H9 (cell line): Measurements from ENCODE around the gene TPCN2. TPM values are rescaled to one million over a fixed set of nuclear protein-coding genes. Genes with fewer than 3 reads are reported as not detected.

Source experiments
- DNase-seq: peaks from one replicate; pipeline ENCODE4 v3.0.0-alpha.2; 2017
- H2AFZ ChIP-seq: one replicate; pipeline ENCODE4 v1.6.1; 2013; ENCODE audit warnings: mild to moderate bottlenecking, low read length, control low read depth, moderate library complexity
- H2AK5ac ChIP-seq: 2 replicates; pipeline ENCODE4 v1.6.1; 2013; ENCODE audit warnings: low read length, control low read depth, mixed read lengths; ENCODE audit not compliant: insufficient read length
- H2BK120ac ChIP-seq: one replicate; pipeline ENCODE4 v1.6.1; 2013; ENCODE audit warnings: low read depth, mild to moderate bottlenecking, low read length, control low read depth, inconsistent platforms; ENCODE audit not compliant: poor library complexity, severe bottlenecking
- H2BK12ac ChIP-seq: 2 replicates; pipeline ENCODE4 v1.6.1; 2013; ENCODE audit warnings: low read length, control low read depth, mixed read lengths, low read depth; ENCODE audit not compliant: insufficient read length
- H2BK15ac ChIP-seq: 2 replicates; pipeline ENCODE4 v1.6.1; 2013; ENCODE audit warnings: low read depth, low read length, control low read depth
- H2BK20ac ChIP-seq: one replicate; pipeline ENCODE4 v1.6.1; 2013; ENCODE audit warnings: low read depth, mild to moderate bottlenecking, low read length, control low read depth, inconsistent platforms; ENCODE audit not compliant: poor library complexity, severe bottlenecking
- H2BK5ac ChIP-seq: 2 replicates; pipeline ENCODE4 v1.6.1; 2013; ENCODE audit warnings: low read length, control low read depth, mixed read lengths; ENCODE audit not compliant: insufficient read length
- H3K14ac ChIP-seq: 2 replicates; pipeline ENCODE4 v1.6.1; 2013; ENCODE audit warnings: low read length, control low read depth; ENCODE audit not compliant: insufficient read depth
- H3K18ac ChIP-seq: 2 replicates; pipeline ENCODE4 v1.6.1; 2013; ENCODE audit warnings: low read depth, mild to moderate bottlenecking, mixed read lengths, low read length, control low read depth; ENCODE audit not compliant: insufficient read length
- H3K23ac ChIP-seq: 2 replicates; pipeline ENCODE4 v1.6.1; 2013; ENCODE audit warnings: low read length, control low read depth, mixed read lengths, low read depth; ENCODE audit not compliant: insufficient read length
- H3K23me2 ChIP-seq: 2 replicates; pipeline ENCODE4 v1.6.1; 2013; ENCODE audit warnings: low read depth, mild to moderate bottlenecking, mixed read lengths, low read length, control low read depth; ENCODE audit not compliant: insufficient read length, poor library complexity, severe bottlenecking
- H3K27ac ChIP-seq: 2 replicates; pipeline ENCODE4 v1.5.1; 2013; ENCODE audit warnings: low read length, control low read depth, mixed read lengths, low read depth; ENCODE audit not compliant: insufficient read length
- H3K27me3 ChIP-seq: 2 replicates; pipeline ENCODE4 v1.6.1; 2013; ENCODE audit warnings: low read length, control low read depth, inconsistent platforms; ENCODE audit not compliant: insufficient read depth
- H3K4ac ChIP-seq: 2 replicates; pipeline ENCODE4 v1.6.1; 2013; ENCODE audit warnings: low read depth, mild to moderate bottlenecking, control low read depth, inconsistent platforms, low read length, moderate library complexity
- H3K4me1 ChIP-seq: 2 replicates; pipeline ENCODE4 v1.6.1; 2013; ENCODE audit warnings: low read length, control low read depth, inconsistent platforms; ENCODE audit not compliant: insufficient read depth
- H3K4me2 ChIP-seq: 2 replicates; pipeline ENCODE4 v1.6.1; 2013; ENCODE audit warnings: low read length, control low read depth, mixed read lengths; ENCODE audit not compliant: insufficient read length, insufficient read depth
- H3K56ac ChIP-seq: 2 replicates; pipeline ENCODE4 v1.6.1; 2013; ENCODE audit warnings: low read depth, mild to moderate bottlenecking, mixed read lengths, low read length, control low read depth; ENCODE audit not compliant: insufficient read length
- H3K79me1 ChIP-seq: 2 replicates; pipeline ENCODE4 v1.6.1; 2013; ENCODE audit warnings: low read depth, mild to moderate bottlenecking, moderate library complexity, low read length, control low read depth, inconsistent platforms; ENCODE audit not compliant: insufficient read depth, poor library complexity, severe bottlenecking
- H3K79me2 ChIP-seq: 2 replicates; pipeline ENCODE4 v1.6.1; 2013; ENCODE audit warnings: low read length, control low read depth, inconsistent platforms; ENCODE audit not compliant: insufficient read depth
- H3K9ac ChIP-seq: 2 replicates; pipeline ENCODE4 v1.6.1; 2013; ENCODE audit warnings: low read length, control low read depth, mixed read lengths; ENCODE audit not compliant: insufficient read length; ENCODE audit errors: extremely low read depth
- H3K9me3 ChIP-seq: one replicate; pipeline ENCODE4 v1.6.1; 2013; ENCODE audit warnings: low read depth, low read length, inconsistent platforms; ENCODE audit not compliant: control insufficient read depth
- H3T11ph ChIP-seq: one replicate; pipeline ENCODE4 v1.6.1; 2013; ENCODE audit warnings: mild to moderate bottlenecking, low read length, control low read depth, inconsistent platforms
- H4K20me1 ChIP-seq: one replicate; pipeline ENCODE4 v1.6.1; 2013; ENCODE audit not compliant: control insufficient read depth, insufficient read length, insufficient read depth
- H4K5ac ChIP-seq: 2 replicates; pipeline ENCODE4 v1.6.1; 2013; ENCODE audit warnings: low read depth, mild to moderate bottlenecking, mixed read lengths, low read length, control low read depth; ENCODE audit not compliant: insufficient read length
- H4K8ac ChIP-seq: replicated peaks from 2 replicates; pipeline ENCODE4 v1.6.1; 2013; ENCODE audit warnings: low read length, control low read depth, mixed read lengths, low read depth; ENCODE audit not compliant: insufficient read length
- H4K91ac ChIP-seq: 2 replicates; pipeline ENCODE4 v1.6.1; 2013; ENCODE audit warnings: low read depth, mild to moderate bottlenecking, moderate library complexity, mixed read lengths, low read length, control low read depth; ENCODE audit not compliant: insufficient read length
- H3K27ac Mint-ChIP-seq, 3 experiments: 2 replicates in 2 of 3; 3 replicates in 1 of 3; pipeline ENCODE4 v1.8.0; 2020 to 2021; ENCODE audit warnings: mixed read lengths in 3 of 3, mild to moderate bottlenecking in 1 of 3, moderate library complexity in 1 of 3
- H3K27me3 Mint-ChIP-seq: 2 replicates; pipeline ENCODE4 v1.8.0; 2021; ENCODE audit warnings: low read depth, mild to moderate bottlenecking, moderate library complexity, mixed read lengths
- H3K36me3 Mint-ChIP-seq, 3 experiments: 2 replicates in 2 of 3; 3 replicates in 1 of 3; pipeline ENCODE4 v1.8.0; 2020 to 2021; ENCODE audit warnings: low read depth in 3 of 3, mixed read lengths in 3 of 3; ENCODE audit not compliant: insufficient read depth in 1 of 3
- H3K4me1 Mint-ChIP-seq, 2 experiments: 2 replicates each; pipeline ENCODE4 v1.8.0; 2020; ENCODE audit warnings: mixed read lengths in 2 of 2
- H3K4me3 Mint-ChIP-seq, 2 experiments: 2 replicates in 1 of 2; 3 replicates in 1 of 2; pipeline ENCODE4 v1.8.0; 2020 to 2021; ENCODE audit warnings: mild to moderate bottlenecking in 2 of 2, mixed read lengths in 2 of 2, moderate library complexity in 1 of 2
- H3K9me3 Mint-ChIP-seq, 2 experiments: 2 replicates in 1 of 2; 3 replicates in 1 of 2; pipeline ENCODE4 v1.8.0; 2020; ENCODE audit warnings: mild to moderate bottlenecking in 2 of 2, mixed read lengths in 2 of 2, moderate library complexity in 1 of 2
- CTCF ChIP-seq: fragments of 200-600 bp; sonication (generic); conservative IDR thresholded peaks from 3 replicates; pipeline ENCODE4 v1.8.0; 2021; ENCODE audit warnings: antibody characterized with exemption, mild to moderate bottlenecking
- WGBS: extraction: QIAGEN DNeasy Blood & Tissue Kit; methylation state at CpG from one replicate; pipeline ENCODE4 v1.1.7; 2013; ENCODE audit warnings: missing lambda C conversion rate, low lambda C conversion rate, mixed read lengths; ENCODE audit not compliant: insufficient read length; ENCODE audit errors: extremely low coverage; 5-methylcytosine and 5-hydroxymethylcytosine counted together
- total RNA-seq: library from RNA; stranded (reverse); gene quantifications from 2 replicates; pipeline ENCODE4 v1.2.1, GENCODE V29; 2021

The TPCN2 gene
- total RNA-seq, 1 experiment from 2014 or later: 16.8 TPM

- Histone ChIP-seq H3K4ac (no peak overlapping the region), H3K27me3 (no peaks in the 10 kb centered on the region), H2BK12ac (no peak overlapping the region), H3K9me3 (no peaks in the 10 kb centered on the region), H3T11ph (no peak overlapping the region), H4K91ac (no peak overlapping the region), H3K79me2 (no peaks in the 10 kb centered on the region), H4K5ac (no peak overlapping the region), H2BK120ac (no peak overlapping the region), H3K14ac (no peak overlapping the region), H2BK5ac (no peak overlapping the region), H3K27ac (no peak overlapping the region), H2BK20ac (no peak overlapping the region), H2BK15ac (no peak overlapping the region), H4K20me1 (no peaks in the 10 kb centered on the region), H3K9ac (no peak overlapping the region), H2AFZ (no peak overlapping the region), H3K4me1 (no peaks in the 10 kb centered on the region), H3K23ac (no peak overlapping the region), H2AK5ac (no peak overlapping the region), H3K79me1 (no peaks in the 10 kb centered on the region), H3K18ac (no peak overlapping the region), H4K8ac (no peak overlapping the region), H3K4me2 (no peak overlapping the region), H3K23me2 (no peaks in the 10 kb centered on the region), H3K56ac (no peak overlapping the region)
- no peak for DNase-seq
- no CpG with 5 or more reads among the region's 7 CpGs for WGBS
- H3K36me3 Mint-ChIP-seq: peaks cover 2 to 15% (median 3%) of the 10 kb centered on the region in 3 experiments; a peak in 4 of 7 replicates
- H3K4me3 Mint-ChIP-seq: no peak overlapping the region; a peak in 1 of 5 replicates
- H3K27ac Mint-ChIP-seq: no peak overlapping the region
- no peaks in the 10 kb centered on the region for H3K4me1 Mint-ChIP-seq
- peaks cover 15% of the 10 kb centered on the region; the same call in 1 of the 2 replicates for H3K27me3 Mint-ChIP-seq
- peaks cover 15 to 16% of the 10 kb centered on the region in 2 experiments for H3K9me3 Mint-ChIP-seq
- TF ChIP-seq CTCF: no peak
Observed at GRCh38 chr11:69108030-69108429, 59.3 kb downstream of the TPCN2 start.
